Fibroblast of lung (primary cell): Measurements from ENCODE around the gene ASCL2. TPM values are rescaled to one million over a fixed set of nuclear protein-coding genes. Genes with fewer than 3 reads are reported as not detected.

Source experiments
- DNase-seq, 2 donors: peaks; one replicate each; pipeline versions ENCODE4 v3.0.0 to v3.0.0-alpha.2; 2010; ENCODE audit warnings: low read depth in 2 of 2
- H2AFZ ChIP-seq: 2 replicates; pipeline ENCODE4 v1.5.1; 2012; ENCODE audit warnings: low read length, control low read depth, inconsistent platforms
- H3K27ac ChIP-seq: 2 replicates; pipeline ENCODE4 v1.5.1; 2011; ENCODE audit warnings: low read length, control low read depth; ENCODE audit not compliant: insufficient read depth
- H3K27me3 ChIP-seq: 2 replicates; pipeline ENCODE4 v1.5.1; 2011; ENCODE audit warnings: mild to moderate bottlenecking, low read length; ENCODE audit not compliant: control insufficient read depth, insufficient read depth
- H3K36me3 ChIP-seq: 2 replicates; pipeline ENCODE4 v1.5.1; 2011; ENCODE audit warnings: low read length; ENCODE audit not compliant: control insufficient read depth, insufficient read depth
- H3K4me1 ChIP-seq: 2 replicates; pipeline ENCODE4 v1.5.1; 2011; ENCODE audit warnings: low read length; ENCODE audit not compliant: control insufficient read depth, insufficient read depth; ENCODE audit errors: extremely low read depth
- H3K4me2 ChIP-seq: 2 replicates; pipeline ENCODE4 v1.5.1; 2011; ENCODE audit warnings: low read length, control low read depth; ENCODE audit not compliant: insufficient read depth; ENCODE audit errors: extremely low read depth
- H3K4me3 ChIP-seq, 4 experiments: fragments of 200-600 bp in 1 of 4; sonication (generic) in 1 of 4; replicated peaks in 1 of 4; 2 replicates each; pipeline ENCODE4 v1.5.1; 2011 to 2016; ENCODE audit warnings: low read length in 4 of 4, low read depth in 3 of 4, mild to moderate bottlenecking in 3 of 4, control low read depth in 2 of 4, inconsistent platforms in 1 of 4, mixed read lengths in 1 of 4; ENCODE audit not compliant: insufficient read depth in 1 of 4; ENCODE audit errors: control extremely low read depth in 1 of 4
- H3K79me2 ChIP-seq: 2 replicates; pipeline ENCODE4 v1.5.1; 2012; ENCODE audit warnings: mild to moderate bottlenecking, low read length, inconsistent platforms; ENCODE audit not compliant: control insufficient read depth, insufficient read depth
- H3K9ac ChIP-seq: 2 replicates; pipeline ENCODE4 v1.5.1; 2011; ENCODE audit warnings: mild to moderate bottlenecking, low read length, control low read depth; ENCODE audit not compliant: insufficient read depth
- H3K9me3 ChIP-seq: 2 replicates; pipeline ENCODE4 v1.5.1; 2012; ENCODE audit warnings: low read depth, low read length; ENCODE audit not compliant: control insufficient read depth, insufficient read depth
- H4K20me1 ChIP-seq: 2 replicates; pipeline ENCODE4 v1.5.1; 2011; ENCODE audit warnings: low read length; ENCODE audit not compliant: control insufficient read depth, insufficient read depth; ENCODE audit errors: extremely low read depth
- EZH2 ChIP-seq: IDR thresholded peaks from 2 replicates; pipeline ENCODE4 v1.5.1; 2012; ENCODE audit warnings: low read length, control low read depth, mild to moderate bottlenecking; ENCODE audit errors: missing control alignments
- polyA plus RNA-seq, 2 donors: library from polyadenylated mRNA; depleted of rRNA in 1 of 2; stranded (reverse) in 1 of 2; unstranded in 1 of 2; fragments of >200 nt; gene quantifications; 2 replicates each; pipeline ENCODE4 v1.2.1, GENCODE V29; 2011 to 2012; ENCODE audit warnings: missing spikeins in 1 of 2
- total RNA-seq: library from RNA; depleted of rRNA; stranded (reverse); fragments of >200 nt; gene quantifications from 2 replicates; pipeline ENCODE4 v1.2.1, GENCODE V29; 2014
- TF ChIP-seq, protein P1 (sequence below), 2 donors: IDR thresholded peaks in 1 of 2; conservative IDR thresholded peaks in 1 of 2; 1 replicate in 1 of 2; 2 replicates in 1 of 2; pipeline ENCODE4 v1.5.1; 2011 to 2012; ENCODE audit warnings: low read length in 2 of 2, control low read depth in 1 of 2, inconsistent platforms in 1 of 2, low read depth in 1 of 2, mild to moderate bottlenecking in 1 of 2

ASCL2 gene
- total and polyA plus RNA-seq, 2 donors (not counting 1 experiment from before 2014, with no cell fraction given): not detected

DNA sequence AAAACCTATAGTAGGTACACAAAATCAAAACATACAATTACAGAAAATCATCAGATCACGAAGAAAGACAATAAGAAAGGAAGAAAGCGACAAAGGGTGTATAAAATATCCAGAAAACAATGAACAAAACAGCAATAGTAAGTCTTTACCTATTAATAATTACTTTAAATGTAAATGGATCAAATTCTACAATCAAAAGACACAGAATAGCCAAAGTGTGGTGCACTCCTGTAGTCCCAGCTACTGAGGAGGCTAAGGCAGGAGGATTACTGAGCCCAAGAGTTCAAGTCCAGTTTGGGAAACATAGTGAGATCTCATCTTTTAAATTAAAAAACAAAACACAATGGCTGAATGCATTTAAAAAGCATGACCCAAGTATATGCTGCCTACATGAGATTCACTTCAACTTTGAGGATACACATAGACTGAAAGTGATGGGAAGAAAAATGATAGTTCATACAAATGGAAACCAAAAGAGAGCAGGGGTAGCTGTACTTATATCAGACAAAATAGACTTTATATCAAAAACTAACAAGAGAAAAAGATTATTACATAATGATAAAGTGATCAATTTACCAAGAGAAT is 40.6 kb downstream of the ASCL2 start:
- no peaks in the 10 kb centered on the region for H3K9me3 ChIP-seq
- no peak for DNase-seq
- no peak overlapping the region for H3K4me3 ChIP-seq
- no peaks in the 10 kb centered on the region for H3K27me3 ChIP-seq
- no peaks in the 10 kb centered on the region for H3K79me2 ChIP-seq
- H3K36me3 ChIP-seq: no peaks in the 10 kb centered on the region
- no peak overlapping the region for H3K4me2 ChIP-seq
- TF ChIP-seq, protein P1, sequence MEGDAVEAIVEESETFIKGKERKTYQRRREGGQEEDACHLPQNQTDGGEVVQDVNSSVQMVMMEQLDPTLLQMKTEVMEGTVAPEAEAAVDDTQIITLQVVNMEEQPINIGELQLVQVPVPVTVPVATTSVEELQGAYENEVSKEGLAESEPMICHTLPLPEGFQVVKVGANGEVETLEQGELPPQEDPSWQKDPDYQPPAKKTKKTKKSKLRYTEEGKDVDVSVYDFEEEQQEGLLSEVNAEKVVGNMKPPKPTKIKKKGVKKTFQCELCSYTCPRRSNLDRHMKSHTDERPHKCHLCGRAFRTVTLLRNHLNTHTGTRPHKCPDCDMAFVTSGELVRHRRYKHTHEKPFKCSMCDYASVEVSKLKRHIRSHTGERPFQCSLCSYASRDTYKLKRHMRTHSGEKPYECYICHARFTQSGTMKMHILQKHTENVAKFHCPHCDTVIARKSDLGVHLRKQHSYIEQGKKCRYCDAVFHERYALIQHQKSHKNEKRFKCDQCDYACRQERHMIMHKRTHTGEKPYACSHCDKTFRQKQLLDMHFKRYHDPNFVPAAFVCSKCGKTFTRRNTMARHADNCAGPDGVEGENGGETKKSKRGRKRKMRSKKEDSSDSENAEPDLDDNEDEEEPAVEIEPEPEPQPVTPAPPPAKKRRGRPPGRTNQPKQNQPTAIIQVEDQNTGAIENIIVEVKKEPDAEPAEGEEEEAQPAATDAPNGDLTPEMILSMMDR (conservative IDR thresholded peaks at IDR 0.05 in 1 of 2, IDR thresholded peaks at IDR 0.05 in 1 of 2; ENCODE audit: low read depth in 1 of 2, low read length in 2 of 2): no peak
- TF ChIP-seq EZH2: no peak
- H3K4me1 ChIP-seq: no peaks in the 10 kb centered on the region
- no peak overlapping the region for H3K27ac ChIP-seq
- no peaks in the 10 kb centered on the region for H4K20me1 ChIP-seq
- no peak overlapping the region for H3K9ac ChIP-seq
- no peak overlapping the region for H2AFZ ChIP-seq

DNA sequence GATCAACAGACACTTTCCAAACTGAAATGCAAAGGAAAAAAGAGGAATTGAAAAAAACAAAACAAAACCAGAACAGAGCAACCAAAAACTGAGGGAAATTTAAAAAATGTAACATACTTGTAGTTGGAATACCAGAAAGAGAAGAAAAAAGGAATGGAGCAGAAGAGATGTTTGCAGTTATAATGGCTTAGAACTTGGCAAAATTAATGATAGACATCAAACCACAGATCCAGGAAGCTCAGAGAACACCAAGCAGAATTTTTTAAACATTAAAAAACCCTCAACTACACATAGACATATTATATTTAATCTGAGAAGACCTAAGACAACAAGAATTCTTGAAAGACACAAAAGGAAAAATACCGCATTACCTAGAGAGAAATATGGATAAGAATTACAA is 46.1 kb downstream of the ASCL2 start:
- H3K9ac ChIP-seq: no peak overlapping the region
- no peak for DNase-seq
- H3K27me3 ChIP-seq: no peaks in the 10 kb centered on the region
- no peaks in the 10 kb centered on the region for H3K79me2 ChIP-seq
- no peaks in the 10 kb centered on the region for H3K9me3 ChIP-seq
- H3K36me3 ChIP-seq: no peaks in the 10 kb centered on the region
- H3K4me1 ChIP-seq: no peaks in the 10 kb centered on the region
- TF ChIP-seq EZH2: no peak
- TF ChIP-seq, protein P1 (conservative IDR thresholded peaks at IDR 0.05 in 1 of 2, IDR thresholded peaks at IDR 0.05 in 1 of 2; ENCODE audit: low read depth in 1 of 2, low read length in 2 of 2): no peak
- no peak overlapping the region for H3K27ac ChIP-seq
- no peak overlapping the region for H3K4me2 ChIP-seq
- H4K20me1 ChIP-seq: no peaks in the 10 kb centered on the region
- H3K4me3 ChIP-seq: no peak overlapping the region
- H2AFZ ChIP-seq: no peak overlapping the region

DNA sequence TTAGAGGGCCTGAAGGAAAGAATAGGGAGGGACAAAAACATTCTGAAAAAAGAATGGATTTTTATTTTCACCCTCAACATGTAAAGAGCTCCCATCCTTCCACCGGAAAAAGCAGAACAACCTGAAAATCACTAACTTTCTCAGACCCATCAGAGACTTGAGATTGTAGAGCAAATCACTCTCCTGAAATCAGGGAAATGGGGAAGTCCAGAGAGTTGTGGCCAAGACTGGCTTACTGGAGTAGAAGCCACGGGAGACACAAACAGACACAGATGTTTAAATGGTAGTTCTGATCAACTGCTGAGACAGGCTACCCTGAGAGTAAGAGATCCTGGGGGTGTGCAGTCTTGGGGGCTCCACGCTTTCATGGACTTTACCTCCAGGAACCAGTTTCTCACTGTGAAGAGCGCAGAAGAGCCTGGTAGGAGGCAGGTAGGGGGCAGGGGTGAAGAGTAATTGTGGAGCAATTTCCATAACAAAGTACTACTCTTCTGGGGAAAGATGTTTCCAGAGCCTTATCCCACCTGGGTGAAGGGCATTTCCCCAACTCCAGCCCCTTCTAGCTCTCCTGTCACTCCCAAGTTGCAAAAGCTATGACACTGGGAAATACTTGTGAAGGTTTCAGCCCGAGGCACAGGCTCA is 47.1 kb downstream of the ASCL2 start:
- H2AFZ ChIP-seq: no peak overlapping the region
- no peak overlapping the region for H3K9ac ChIP-seq
- H3K4me2 ChIP-seq: no peak overlapping the region
- no peaks in the 10 kb centered on the region for H3K9me3 ChIP-seq
- H3K79me2 ChIP-seq: no peaks in the 10 kb centered on the region
- no peaks in the 10 kb centered on the region for H3K27me3 ChIP-seq
- H3K4me1 ChIP-seq: no peaks in the 10 kb centered on the region
- no peaks in the 10 kb centered on the region for H4K20me1 ChIP-seq
- H3K4me3 ChIP-seq: no peak overlapping the region
- no peak for DNase-seq
- no peaks in the 10 kb centered on the region for H3K36me3 ChIP-seq
- H3K27ac ChIP-seq: no peak overlapping the region
- TF ChIP-seq, protein P1 (conservative IDR thresholded peaks at IDR 0.05 in 1 of 2, IDR thresholded peaks at IDR 0.05 in 1 of 2; ENCODE audit: low read depth in 1 of 2, low read length in 2 of 2): no peak
- no peak for TF ChIP-seq EZH2
